Measurements from ENCODE around the gene SPRYD7.
"Not testable (repeated sequence)": the region's sequence is repeated elsewhere in the genome, so short reads cannot be mapped to it uniquely, and the experiment has no call there.

Gene SPRYD7

DNA sequence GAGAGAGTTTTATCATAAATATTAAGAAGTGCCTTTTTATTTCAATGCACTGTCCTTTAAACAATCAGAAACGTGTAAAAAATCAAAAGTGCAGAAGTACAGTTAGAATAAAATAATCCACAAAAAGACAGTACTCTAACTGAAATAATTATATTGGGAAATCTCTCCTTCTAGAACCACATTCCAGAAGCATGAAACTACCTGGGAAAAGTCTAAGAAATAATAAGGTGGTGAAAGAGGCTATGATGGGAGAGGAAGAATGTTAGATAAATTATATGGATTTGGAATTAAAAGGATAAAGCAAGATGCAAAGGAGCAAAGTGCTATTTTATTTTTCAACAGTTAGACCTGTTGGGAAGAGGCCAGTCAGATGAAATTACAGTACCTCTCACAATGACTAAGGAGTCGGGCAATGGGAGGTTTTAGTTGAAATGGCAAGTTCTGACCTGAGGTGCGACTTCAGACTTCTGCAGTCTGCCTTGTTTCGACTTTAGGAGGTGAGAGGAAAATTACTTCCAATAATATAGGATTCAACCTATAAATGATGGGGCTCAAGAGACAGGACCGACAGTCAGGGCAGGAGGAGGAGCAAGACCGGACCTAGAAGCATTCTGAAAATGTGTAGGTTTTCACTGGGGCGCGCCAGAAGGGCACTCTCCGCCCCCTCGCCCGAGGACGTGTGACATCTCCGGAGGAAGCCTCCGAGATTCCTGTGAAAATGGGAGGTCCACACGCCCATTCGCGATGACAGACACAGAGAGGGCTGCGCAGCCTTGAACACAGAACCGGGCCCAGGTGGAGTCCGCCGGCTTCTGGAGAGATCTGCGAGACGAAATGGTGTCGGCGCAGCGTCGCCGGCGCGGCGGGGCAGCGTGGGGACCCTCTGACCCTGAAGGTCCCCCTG, 717 bp downstream of the SPRYD7 start:
- in situ Hi-C loops (cut with HindIII; ENCODE audit: low pct_ligation_motif_present, low pct_unique_long_range_greater_than_20kb, low sequenced_read_pairs), result no loop called here
- peak; percentile 67 for DNase-seq

DNA sequence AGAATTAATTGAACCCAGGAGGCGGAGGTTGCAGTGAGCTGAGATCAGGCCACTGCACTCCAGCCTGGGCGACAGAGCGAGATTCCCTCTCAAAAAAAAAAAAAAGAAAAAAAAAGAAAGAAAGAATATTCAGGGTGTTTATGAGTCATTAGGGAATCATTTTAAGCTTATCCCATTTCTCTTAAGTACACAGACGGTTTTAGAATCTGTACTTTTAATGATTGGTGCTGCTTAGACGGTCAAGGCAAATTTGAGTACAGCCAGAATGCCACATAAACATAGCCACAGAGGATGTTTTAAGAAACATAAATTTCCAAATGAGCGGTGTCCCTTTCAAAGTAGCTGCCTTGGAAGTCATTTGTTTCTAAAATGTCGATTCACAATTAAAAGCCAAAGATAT, 2.6 kb downstream of the SPRYD7 start:
- in situ Hi-C loops (cut with HindIII; ENCODE audit: low pct_ligation_motif_present, low pct_unique_long_range_greater_than_20kb, low sequenced_read_pairs), result no loop called here
- no peak for DNase-seq

DNA sequence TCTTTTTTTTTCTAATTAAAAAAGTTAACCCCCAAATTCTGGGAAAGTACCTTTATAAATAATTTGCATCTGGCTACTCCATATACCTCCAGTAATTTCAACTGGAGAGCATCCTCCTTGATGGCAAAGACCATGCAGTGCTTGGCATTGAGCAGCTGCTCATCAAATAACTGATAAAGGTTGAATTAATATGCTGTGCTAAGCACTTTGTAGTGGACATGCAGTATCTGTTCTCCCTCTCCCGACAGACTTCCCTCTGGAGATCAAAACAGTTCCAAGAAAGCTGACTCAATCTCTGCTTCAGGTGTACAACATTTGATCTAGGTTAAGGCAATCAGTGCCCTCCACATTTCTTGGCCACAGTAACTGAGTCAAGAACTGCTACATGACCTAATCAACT, 3.3 kb downstream of the SPRYD7 start:
- in situ Hi-C loops (cut with HindIII; ENCODE audit: low pct_ligation_motif_present, low pct_unique_long_range_greater_than_20kb, low sequenced_read_pairs), result no loop called here
- DNase-seq, result no peak

DNA sequence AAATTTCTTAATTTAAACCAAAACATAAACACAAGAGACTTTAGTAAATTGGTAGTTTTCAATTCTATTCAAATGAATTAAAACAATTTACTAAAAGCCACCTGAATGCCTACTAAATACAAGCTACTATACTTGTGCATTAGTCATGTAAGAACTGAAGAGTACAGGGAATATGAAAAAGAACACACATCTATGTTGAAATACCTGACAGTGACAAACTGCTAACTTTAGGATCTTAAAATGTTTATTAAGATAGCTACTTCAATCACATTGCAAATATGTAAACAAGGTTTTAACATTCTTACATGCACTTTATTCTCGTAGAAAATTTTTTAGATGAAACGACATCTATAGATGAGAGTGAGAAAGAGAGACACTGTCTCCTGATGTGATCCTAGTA, 4.1 kb downstream of the SPRYD7 start:
- DNase-seq, result no peak
- in situ Hi-C loops (cut with HindIII; ENCODE audit: low pct_ligation_motif_present, low pct_unique_long_range_greater_than_20kb, low sequenced_read_pairs), result no loop called here

DNA sequence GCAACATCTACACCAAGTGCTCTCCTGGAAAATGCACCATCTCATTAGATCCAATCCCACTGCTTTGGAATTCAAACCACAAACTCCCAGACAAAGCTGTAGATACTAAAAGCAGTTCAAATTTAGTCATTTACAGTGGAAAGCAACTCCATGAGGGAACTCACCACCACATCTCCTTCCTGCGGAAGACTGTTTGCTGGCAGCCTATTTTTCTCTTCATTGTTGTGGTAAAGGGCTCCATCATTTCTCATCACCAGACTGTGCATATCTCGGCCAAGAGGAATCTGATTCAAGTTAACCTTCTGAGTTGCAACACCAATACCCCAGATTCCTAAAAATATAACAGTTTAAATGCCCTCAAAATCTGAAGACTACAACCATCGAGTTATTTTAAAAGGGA, 8.4 kb downstream of the SPRYD7 start:
- no peak for DNase-seq
- in situ Hi-C loops (cut with HindIII; ENCODE audit: low pct_ligation_motif_present, low pct_unique_long_range_greater_than_20kb, low sequenced_read_pairs), result no loop called here

DNA sequence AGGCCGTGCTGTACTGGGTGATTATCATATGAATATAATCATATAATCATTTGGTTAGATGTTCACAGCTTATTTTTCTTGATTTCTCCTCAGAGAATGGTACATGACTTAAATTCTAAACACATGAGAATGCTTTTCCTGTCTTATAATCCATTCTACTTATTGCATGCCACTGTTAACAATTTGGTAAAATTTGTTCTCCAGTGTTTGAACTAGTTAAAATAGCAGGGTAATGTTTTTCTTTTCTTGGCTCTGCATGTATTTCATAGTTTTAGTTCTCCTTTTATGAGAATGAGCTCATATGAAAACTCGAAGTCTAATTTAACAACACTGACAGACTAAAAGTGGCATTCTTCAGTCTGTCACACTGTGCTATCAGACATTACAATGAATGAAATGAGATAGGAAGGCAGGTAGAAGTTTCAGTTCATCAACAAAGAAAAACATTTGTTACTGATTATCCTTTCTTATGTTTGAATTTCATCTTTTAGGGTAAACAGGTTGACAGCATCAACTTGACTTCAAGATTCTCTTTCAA, 10.2 kb downstream of the SPRYD7 start:
- in situ Hi-C loops (cut with HindIII; ENCODE audit: low pct_ligation_motif_present, low pct_unique_long_range_greater_than_20kb, low sequenced_read_pairs), result no loop called here
- DNase-seq, result no peak

DNA sequence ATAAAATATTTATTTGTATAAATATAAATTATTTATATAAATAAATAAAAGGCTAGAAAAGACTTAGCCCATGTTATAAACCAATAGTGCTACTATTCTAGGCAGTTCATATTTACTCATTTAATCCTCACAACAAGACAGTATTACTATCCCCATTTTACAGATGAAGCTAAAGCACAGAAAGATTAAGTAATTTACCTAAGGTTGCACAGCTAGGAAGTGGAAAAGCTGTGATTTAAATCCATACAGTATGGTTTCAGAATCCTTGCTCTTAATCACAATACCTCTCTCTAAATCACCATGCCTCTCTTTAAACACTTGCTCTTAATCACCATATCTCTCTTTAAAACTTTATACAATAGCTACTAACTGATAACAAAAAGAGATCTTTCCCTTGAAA, 13.8 kb downstream of the SPRYD7 start:
- no peak for DNase-seq
- in situ Hi-C loops (cut with HindIII; ENCODE audit: low pct_ligation_motif_present, low pct_unique_long_range_greater_than_20kb, low sequenced_read_pairs), result no loop called here

DNA sequence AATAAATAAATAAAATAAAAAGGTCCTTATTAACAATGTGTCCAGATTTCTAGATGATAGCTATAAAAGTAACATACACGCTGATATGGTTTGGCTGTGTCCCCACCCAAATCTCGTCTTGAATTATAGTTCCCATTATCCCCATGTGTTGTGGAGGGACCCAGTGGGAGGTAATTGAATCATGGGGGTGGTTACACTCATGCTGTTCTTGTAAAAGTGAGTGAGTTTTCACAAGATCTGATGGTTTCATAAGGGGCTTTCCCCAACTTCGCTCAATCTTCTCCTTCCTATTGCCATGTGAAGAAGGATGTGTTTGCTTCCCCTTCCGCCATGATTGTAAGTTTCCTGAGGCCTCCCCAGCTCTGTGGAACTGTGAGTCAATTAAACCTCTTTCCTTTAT, 15.2 kb downstream of the SPRYD7 start:
- DNase-seq; in situ Hi-C loops (cut with HindIII; ENCODE audit: low pct_ligation_motif_present, low pct_unique_long_range_greater_than_20kb, low sequenced_read_pairs): not testable (repeated sequence)

DNA sequence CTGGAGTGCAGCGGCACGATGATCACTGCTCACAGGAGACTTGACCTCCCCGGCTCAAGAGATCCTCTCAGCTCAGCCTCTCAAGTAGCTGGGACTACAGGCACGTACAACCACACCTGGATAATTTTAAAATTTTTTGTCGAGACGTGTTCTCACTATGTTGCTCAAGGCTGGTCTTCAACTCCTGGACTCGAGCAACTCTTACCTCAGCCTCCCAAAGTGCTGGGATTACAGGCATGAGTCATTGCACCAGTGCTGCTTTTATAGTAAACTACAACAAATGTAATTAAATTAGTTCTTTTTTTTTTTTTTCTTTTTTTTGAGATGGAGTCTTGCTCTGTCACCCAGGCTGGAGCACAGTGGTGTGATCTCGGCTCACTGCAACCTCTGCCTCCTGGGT, 18.0 kb downstream of the SPRYD7 start:
- in situ Hi-C loops (cut with HindIII; ENCODE audit: low pct_ligation_motif_present, low pct_unique_long_range_greater_than_20kb, low sequenced_read_pairs); DNase-seq: not testable (repeated sequence)

DNA sequence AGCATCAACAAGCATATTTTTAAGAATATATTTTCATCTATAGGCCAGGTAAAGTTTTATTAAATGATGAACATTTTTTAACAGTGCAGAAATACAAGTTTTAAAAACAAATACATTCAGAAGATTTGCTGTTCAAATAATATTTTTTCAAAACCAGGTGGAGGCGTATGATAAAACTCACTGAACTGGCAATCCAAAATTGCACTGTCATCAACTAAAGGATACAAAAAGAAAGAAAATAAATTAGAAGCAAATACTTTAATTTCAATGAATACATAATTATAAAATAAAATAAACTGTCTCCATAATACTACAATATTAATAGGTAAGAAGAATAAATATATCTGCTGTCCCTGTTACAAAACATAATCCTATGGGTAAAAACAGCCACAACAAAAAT, 21.2 kb downstream of the SPRYD7 start:
- no peak for DNase-seq
- in situ Hi-C loops (cut with HindIII; ENCODE audit: low pct_ligation_motif_present, low pct_unique_long_range_greater_than_20kb, low sequenced_read_pairs), result no loop called here

DNA sequence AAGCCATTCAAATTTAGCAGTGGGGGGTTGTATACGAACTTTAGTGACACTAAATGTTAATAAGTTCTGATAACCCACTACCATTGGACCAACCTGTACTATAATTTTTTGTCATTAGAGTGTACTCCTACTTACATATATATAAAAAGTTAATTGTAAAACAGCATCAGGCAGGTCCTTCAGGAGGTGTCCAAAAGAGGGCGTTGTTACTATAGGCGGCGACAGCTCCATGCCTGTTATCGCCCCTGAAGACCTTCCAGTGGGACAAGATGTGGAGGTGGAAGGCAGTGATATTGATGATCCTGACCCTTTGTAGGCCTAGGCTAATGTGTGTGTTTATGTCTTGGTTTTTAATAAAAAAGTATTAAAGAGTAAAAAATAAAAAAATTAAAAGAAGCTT, 27.5 kb downstream of the SPRYD7 start:
- in situ Hi-C loops (cut with HindIII; ENCODE audit: low pct_ligation_motif_present, low pct_unique_long_range_greater_than_20kb, low sequenced_read_pairs), result no loop called here
- peak; percentile 1 for DNase-seq

DNA sequence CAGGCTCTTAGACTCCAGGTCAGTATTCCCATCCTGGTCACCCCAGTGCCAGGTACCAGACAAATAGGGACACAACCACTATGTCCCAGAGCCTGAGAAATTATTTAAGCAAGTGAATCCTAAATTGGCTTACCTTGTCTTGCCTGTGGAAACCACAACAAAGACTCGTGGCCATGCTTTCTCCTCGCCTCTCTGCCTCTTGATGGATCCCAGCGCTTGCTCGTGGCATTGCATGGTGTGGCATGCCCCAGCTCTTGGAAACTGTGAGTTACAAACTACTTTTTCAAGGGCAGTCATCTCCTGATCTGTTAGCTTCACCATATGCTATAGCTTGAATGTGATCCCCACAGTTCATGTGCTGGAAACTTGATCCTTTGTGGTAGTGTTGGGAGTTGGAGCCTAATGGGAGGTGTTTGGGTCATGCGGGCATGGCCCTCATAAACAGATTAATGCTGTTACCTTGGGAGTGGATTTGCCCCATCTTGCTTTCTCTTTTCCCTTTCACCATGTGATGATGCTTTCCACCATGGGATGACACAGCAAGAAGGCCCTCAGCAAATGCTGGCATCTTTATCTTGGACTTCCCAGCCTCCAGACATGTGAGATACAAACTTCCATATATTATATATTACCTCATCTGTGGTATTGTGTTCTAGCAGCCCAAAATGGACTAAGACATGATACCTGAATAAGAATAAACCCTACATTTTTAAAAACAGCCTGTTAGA, 31.2 kb downstream of the SPRYD7 start:
- in situ Hi-C loops (cut with HindIII; ENCODE audit: low pct_ligation_motif_present, low pct_unique_long_range_greater_than_20kb, low sequenced_read_pairs), result no loop called here
- no peak for DNase-seq

DNA sequence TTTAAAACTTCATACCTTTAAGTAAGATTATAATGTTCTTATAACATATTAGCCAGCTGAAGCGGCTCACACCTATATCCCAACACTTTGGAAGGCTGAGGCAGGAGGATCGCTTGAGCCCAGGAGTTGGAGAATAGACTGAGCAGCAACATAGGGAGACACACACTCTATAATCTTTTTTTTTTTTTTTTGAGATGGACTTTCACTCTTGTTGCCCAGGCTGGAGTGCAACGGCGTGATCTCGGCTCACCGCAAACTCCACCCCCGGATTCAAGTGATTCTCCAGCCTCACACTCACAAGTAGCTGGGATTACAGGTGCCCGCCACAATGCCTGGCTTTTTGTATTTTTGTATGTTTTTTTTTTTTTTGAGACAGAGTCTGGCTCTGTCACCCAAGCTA, 37.3 kb downstream of the SPRYD7 start:
- in situ Hi-C loops (cut with HindIII; ENCODE audit: low pct_ligation_motif_present, low pct_unique_long_range_greater_than_20kb, low sequenced_read_pairs), result no loop called here
- DNase-seq, result no peak

DNA sequence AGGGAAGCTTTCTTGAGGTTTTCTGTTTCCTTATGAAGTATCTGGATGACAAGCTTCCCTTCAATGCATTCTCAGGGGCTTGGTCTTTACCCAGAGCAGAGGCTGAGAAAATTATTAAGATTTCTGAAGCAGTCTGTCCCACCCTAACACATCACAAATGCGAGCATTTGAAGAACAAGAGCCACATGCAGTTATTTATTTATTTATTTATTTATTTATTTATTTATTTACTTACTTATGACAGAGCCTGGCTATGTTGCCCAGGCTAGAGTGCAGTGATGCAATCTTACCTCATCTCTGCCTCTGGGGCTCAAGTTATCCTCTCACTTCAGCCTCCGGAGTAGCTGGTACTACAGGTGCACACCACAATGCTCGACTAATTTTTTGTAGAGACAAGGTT, 38.4 kb downstream of the SPRYD7 start:
- in situ Hi-C loops (cut with HindIII; ENCODE audit: low pct_ligation_motif_present, low pct_unique_long_range_greater_than_20kb, low sequenced_read_pairs), result no loop called here
- DNase-seq, result no peak

DNA sequence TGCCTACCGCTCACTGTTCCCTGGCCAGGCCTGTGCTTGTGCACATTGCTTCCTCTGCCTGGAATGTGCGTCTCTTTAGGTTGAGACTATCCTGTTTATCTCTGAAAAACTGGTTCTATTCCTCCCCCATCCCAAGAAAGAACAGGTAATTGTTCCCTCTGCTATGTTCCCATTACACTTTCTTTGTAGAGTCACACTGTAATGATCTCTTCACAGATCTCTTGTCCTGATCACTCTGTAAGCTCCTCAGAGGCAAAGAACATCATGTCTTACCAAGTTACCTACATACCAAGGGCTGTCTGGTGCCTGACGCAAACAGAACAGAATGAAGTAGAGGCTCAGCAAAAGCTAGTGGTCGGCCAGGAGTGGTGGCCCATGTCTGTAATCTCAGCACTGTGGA, 40.3 kb downstream of the SPRYD7 start:
- in situ Hi-C loops (cut with HindIII; ENCODE audit: low pct_ligation_motif_present, low pct_unique_long_range_greater_than_20kb, low sequenced_read_pairs), result no loop called here
- DNase-seq, result no peak

DNA sequence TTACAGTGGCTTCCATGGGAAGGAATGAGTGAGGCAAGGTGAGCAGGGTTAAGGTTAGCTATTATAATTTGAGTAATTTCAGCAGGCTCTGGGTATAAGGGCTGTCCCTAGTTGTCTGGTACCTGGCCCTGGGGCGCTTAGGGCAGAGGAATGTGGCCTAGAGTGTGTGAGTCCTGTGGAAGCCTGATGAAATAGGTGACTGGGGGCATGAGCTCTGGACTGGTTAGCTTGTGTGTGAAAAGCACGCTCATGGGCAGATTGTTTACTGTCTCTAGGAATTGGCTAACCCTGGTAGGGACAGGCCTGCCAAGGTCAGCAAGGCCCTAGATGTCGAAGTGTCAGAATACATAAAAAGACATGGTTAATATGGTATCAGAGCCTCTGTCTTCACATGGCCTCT, 42.5 kb downstream of the SPRYD7 start:
- no peak for DNase-seq
- in situ Hi-C loops (cut with HindIII; ENCODE audit: low pct_ligation_motif_present, low pct_unique_long_range_greater_than_20kb, low sequenced_read_pairs), result no loop called here

DNA sequence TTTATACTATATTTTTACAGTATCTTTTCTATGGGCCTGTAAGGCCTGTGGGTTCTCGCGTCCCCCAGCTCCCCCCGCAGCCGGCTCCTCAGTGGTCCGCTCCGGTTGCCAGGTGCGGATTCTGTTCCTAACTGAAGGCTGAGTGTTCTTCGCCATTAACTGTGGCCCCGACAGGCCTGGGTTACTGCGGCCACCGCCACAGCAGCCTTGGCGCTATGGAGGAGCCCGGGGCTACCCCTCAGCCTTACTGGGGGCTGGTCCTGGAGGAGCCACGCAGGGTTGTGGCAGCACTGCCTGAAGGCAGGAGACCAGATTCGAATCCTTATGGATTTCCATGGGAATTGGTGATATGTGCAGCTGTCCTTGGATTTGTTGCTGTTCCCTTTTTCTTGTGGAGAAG, 45.8 kb downstream of the SPRYD7 start:
- in situ Hi-C loops (cut with HindIII; ENCODE audit: low pct_ligation_motif_present, low pct_unique_long_range_greater_than_20kb, low sequenced_read_pairs), result no loop called here
- no peak for DNase-seq

DNA sequence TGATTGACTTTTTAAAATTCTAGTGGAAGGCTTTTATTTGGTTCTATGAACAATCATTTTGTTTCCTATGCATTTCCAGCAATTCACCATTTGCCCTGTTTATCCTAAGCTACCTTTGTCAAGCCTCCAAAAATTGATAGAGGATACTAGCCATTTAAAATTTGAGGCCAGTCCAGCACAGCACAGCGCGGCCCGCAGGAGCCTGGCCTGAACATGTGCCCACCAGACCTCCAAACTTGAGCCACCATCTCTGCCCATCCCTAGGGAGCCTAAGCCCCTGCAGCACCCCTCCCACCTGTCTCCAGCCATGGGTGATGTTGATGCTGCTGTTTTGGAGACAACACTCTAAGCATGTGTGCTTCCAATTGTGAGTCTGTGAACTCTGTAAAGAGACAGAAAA, 57.5 kb downstream of the SPRYD7 start:
- in situ Hi-C loops (cut with HindIII; ENCODE audit: low pct_ligation_motif_present, low pct_unique_long_range_greater_than_20kb, low sequenced_read_pairs), result no loop called here
- DNase-seq, result no peak

DNA sequence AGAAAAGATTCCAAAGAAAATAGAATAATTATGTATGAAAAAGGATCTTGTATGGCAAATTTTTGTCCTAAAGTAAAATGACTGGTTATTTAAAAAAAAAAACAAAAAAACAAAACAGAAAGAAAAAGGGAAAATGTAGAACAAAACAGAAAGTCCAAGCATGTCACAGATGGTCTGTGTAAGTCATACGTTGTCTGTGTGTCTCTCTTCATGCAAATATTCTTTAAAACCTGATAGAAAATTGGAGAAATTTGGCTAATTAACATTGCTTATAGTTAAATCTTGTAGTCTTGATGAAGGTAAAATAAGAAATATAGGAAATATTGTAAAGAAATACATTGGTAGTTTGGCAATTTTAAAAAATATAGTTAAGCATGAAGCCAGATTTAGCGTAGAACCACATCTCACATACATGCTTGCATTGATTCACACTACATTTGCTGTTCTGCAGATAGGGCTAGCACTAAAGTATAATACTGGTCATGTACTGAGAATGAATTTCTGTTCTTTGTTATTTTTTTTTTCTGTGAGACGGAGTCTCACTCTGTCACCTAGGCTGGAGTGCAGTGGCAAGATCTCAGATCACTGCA, 58.4 kb downstream of the SPRYD7 start:
- in situ Hi-C loops (cut with HindIII; ENCODE audit: low pct_ligation_motif_present, low pct_unique_long_range_greater_than_20kb, low sequenced_read_pairs), result no loop called here
- no peak for DNase-seq

Data from ACHN (cell line).